D341Med (cell line): ENCODE results near the gene POLR1D.

Source experiments
- DNase-seq: peaks from one replicate; pipeline ENCODE4 v3.0.0; 2012; ENCODE audit warnings: low spot score

Gene POLR1D, protein sequence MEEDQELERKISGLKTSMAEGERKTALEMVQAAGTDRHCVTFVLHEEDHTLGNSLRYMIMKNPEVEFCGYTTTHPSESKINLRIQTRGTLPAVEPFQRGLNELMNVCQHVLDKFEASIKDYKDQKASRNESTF

GRCh38 chr13:27621366-27622101, at the start of gene POLR1D:
POLR1D (plus strand) TSS chr13:27621892; CDS start chr13:27621984, 92 bp downstream.
- DNase-seq: peak; percentile 93

- no peak for DNase-seq
These were observed 49.3 kb upstream of the POLR1D start for GRCh38 chr13:27572234-27572901.

- no peak for DNase-seq
These were observed 48.4 kb upstream of the POLR1D start for GRCh38 chr13:27573265-27573664.

DNA sequence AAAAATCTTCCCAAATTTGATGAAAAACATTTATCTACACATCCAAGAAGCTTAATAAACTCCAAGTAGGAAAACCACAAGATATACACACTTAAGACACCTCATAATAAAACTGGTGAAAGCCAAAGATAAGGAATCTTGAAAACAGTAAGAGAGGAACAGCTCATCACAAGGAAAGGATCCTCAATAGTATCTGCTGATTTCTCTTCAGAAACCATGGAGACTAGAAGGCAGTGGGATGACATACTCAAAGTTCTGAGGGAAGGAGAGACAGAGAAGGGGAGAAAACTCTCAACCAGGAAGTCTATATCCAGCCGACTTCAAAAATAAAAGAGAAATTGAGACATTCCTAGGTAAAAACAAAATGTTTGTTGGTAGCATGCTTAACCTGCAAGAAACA, 47.0 kb upstream of the POLR1D start:
- DNase-seq: no peak

GRCh38 chr13:27578121-27579030, 43.3 kb upstream of the POLR1D start:
- no peak for DNase-seq

DNA sequence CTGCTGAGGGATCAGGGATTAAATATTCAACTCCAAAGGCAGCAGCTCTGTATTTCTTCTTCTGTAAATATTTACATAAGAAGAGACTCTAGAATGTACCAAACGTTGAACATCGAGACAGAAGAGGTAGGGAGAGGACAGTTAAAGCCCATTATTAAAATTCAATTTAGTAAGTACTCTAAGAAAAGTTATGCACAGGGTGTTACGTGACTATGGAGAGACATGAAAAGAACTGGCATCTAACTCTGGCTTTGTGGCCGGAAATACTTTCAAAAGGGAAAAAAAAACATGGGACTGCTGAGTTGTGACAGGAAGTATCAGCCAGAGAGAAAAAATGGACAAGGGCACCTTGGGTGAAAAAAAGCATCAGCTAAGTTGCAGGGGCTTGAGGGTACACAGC, 38.0 kb upstream of the POLR1D start:
- no peak for DNase-seq

DNA sequence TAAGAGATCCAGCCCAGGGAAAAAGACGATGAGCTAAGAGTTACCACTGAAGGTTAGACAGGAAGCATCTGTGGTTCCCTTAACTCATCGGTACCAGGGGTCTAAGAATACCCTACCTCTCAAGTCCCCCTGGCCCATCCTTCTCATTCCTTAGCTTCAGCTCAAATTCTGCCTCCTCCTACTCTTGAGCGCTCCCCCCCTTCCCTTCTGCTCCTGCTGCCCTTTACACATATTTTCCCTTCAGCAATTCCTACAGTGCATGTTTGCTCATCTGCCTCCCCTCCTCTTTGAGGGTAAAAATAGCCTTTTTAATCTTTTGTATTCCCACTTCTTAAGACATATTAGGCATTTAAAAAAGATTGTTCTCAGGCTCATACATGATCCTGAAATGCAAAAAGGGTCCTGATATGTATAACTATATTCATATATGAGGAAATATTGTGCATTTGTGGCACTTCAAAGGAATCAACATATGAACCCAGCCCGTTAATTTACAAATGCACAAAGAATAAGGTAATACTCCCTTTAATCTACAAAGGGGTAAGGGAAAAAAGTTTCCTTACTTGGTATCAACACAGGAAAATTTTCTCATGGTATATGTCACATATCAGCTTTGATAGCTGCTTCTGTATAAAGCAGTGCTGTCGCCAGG, 34.5 kb upstream of the POLR1D start:
- DNase-seq: no peak

DNA sequence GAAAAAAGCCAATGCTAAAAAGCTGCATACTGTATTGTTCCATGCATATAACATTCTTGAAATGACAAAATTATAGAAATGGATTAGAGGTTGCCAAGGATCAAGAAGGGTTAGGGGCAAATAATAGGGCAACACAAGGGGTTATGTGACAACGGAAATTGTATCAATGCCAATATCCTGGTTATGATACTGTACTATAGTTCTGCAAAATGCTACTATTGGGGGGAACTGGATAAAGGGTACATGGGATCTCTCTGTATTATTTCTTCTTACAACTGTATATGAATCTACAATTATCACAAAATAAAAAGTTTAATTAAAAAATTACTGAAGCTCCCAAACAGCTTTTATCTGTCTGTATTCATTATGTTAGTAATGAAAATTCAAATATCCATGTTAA, 33.3 kb upstream of the POLR1D start:
- DNase-seq: no peak

DNA sequence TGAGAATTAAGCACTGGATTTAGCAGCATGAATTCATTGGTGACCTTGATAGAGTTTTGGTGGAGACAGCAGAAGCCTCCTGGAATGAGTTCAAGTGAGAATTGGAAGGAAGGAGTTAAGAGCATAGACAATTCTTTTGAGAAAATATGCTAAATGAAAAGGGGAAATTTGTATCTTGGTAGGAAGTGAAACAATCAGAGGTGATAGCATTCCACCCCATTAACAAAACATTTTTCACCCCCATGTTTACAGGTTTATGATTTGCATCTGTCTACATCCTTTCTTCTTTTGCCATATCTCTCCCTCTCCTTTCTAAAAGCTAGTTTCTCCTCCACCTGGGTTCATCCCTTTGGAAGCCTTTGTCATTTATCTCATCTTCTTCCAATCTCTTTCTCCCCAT, 28.8 kb upstream of the POLR1D start:
- DNase-seq: no peak

DNA sequence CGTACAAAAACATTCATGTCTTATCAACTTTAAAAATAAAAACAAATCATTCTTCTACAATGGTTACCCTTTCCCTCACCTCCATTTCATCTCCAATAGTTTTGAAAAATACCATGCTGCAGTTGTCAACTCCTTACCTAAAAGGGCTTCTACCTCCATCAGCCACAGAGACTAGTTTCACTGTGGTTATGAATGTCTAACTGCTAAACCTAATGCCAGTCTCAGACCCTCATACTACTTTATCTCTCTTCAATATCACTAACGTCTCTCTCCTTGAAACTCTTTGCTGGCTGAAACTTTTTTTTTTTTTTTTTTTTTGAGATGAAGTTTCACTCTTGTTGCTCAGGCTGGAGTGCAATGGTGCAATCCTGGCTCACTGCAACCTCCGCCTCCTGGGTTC, 28.4 kb upstream of the POLR1D start:
- DNase-seq: no peak

- no peak for DNase-seq
These were observed 26.5 kb upstream of the POLR1D start for GRCh38 chr13:27595055-27595811.

GRCh38 chr13:27599096-27599495, 22.6 kb upstream of the POLR1D start:
- no peak for DNase-seq

DNA sequence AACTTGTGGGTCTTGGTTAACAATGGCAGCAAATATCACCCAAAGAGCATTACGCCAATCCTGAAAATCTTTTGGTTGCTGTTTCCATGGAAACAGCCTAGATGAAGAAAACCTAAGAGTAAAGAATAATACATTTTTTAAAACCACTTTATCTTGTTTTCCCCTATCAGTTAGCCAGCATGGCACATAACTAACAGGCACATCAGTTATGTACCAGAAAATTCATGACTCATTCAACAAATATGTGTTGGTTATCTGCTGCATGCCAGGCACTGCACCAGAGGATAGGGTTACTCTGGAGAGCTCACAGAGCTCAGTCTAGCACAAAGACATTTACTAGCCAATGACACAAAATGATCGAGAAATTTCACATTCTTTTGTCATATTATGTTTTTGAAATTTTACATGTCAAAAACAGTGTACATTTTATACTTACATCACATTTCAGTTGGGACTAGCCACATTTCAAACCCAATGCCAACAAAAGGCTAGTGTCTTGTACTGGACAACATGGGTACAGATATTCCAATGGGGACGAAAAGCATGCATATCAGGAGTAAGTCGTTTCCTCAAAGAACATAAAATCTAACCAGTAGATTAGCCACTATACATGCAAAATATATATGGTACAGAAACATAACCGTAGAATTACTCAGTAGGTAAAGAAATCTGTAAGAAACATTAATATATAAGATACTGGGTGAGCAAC, 21.7 kb upstream of the POLR1D start:
- no peak for DNase-seq

GRCh38 chr13:27600711-27601110, 21.0 kb upstream of the POLR1D start:
- DNase-seq: no peak

GRCh38 chr13:27601208-27601607, 20.5 kb upstream of the POLR1D start:
- DNase-seq: no peak

DNA sequence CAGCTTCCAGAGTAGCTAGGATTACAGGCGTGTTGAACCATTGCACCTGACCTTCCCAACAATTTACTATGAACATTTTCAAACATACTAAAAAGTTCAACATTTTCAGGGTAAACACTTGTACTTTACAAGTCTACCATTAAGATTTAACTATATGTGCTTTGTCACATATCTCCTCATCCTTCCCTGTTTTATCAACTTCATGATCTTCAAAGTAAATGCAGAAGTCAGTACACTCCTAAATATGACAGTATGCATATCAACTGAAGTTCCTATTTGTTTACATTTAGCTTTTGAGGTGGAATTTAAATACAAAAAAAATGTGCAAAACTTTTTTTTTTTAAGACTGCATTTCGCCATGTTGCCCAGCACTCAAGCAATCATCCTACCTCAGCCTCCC, 19.9 kb upstream of the POLR1D start:
- DNase-seq: no peak

DNA sequence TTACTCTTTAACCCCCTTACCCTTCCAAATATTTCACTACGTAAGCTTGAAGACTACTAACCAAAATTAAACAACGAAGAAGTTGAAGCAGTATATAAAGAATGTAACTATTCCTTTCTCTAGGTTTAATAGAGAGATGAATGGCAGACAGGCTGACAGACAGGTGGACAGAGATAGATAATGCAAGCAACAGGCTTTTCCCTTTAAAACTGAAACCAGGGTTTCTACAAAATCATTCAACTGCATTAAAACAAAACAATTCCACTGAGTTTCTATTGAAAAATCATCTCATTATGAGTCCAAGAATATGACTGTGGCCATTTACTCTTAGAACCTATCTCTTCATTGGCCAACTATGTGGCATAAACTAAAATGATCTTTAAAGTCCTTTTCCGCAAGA, 16.6 kb upstream of the POLR1D start:
- DNase-seq: no peak

DNA sequence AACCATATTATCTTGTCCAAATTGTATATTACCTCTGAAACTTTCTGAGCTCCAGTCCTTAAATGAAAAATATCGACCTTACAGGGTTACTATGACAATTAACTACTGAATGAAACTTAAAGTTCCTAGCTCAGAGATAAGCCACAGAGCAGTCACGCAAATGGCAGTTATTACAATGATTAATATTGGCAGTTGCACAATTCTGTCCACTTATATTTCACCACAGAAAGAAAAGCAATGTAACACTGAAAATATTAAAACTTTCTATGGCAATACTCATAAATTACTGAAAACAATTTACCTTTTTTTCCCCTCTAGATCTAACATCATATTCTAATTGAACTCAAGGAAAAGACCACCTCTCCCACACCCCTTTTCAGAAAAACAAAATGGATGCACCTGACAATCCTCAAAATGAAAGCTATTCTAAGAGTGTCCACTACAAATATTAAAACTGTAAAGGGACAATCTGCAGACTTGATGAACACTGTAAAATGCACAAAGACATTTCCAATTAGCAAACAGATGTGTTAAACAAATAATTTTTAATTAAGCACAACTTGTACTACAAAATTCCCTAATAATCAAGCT, 16.0 kb upstream of the POLR1D start:
- DNase-seq: no peak

DNA sequence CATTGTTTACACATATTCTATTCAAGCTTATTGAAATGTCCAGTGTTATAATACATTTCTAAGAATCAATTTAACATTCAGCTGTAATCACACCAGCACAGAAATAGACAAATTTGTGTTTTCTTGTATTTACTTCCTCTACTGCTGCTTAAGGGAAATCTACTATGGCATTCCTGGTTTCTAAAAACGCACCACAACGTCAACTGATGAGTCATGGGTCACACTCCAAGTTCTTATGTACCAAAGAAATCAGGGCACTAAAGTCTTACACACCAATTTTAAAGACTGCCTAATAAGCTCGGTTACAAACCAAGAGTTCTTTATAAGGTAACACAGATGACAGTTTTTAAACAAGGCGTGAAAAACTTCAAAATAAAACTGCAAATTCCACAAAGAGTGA, 14.6 kb upstream of the POLR1D start:
- no peak for DNase-seq

DNA sequence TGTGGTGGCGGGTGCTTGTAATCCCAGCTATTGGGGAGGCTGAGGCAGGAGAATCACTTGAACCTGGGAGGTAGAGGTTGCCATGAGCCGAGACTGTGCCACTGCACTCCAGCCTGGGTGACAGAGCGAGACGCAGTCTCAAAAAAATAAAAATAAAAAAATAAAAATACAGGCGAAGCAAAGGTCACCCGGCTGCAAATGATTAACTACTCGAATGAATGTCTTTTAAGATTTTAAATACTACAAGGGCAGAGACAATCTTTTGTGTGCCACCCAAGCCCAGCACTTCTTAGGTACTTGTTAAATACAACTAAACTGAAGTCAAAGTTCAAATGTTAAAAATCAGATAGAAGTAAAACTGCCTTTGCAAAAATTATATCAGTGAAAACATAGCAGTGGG, 8.1 kb upstream of the POLR1D start:
- no peak for DNase-seq
